ENCODE data around the gene ALKBH6. TPM values are rescaled to one million over a fixed set of nuclear protein-coding genes. Genes with fewer than 3 reads are reported as not detected.
A peak's percentile ranks its signal among the peaks of the same experiment; 100 is the strongest.

ALKBH6 gene
- total RNA-seq, 2 donors from 2014 or later: 36.3 to 38.7 TPM

DNA sequence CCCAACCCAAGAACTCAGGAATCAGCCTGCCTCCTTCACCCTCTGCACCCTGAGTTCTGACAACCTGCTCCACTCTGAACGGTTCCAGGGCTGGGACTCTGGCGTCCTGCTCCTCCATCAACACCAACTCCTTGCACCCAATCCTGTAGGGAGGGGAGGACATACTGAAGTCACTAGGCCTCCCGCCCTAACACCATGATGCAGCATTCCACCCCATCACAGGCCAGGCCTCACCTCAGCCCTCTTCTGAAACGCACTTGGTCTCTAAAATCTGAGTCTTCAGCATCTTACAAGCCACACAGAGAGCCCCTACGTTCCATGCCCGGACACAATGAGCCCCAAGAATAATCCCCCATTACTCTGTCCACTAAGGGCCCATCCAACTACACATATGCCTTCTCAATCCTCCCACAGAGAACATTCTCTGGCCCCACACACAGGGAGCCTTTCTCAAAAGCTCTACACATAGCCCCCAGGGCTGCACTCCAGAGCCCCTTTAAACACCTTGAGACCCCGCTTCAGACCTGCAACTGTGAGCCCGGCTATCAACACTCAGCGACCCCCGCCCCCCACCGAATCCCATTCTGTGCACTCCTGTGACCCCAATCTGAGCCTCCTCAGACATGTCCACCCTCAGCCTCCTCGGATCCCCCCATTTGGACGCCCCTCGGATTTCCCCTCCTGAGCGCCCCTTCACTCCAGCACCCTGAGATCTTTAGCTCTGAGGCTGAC is 567 bp downstream of the ALKBH6 start:
- no peaks in the 10 kb centered on the region for H3K4me1 ChIP-seq (ENCODE audit: control insufficient read depth, insufficient read depth, low read length)
- DNase-seq: no peak
- no peak overlapping the region for H3K27ac ChIP-seq (ENCODE audit: low read depth, low read length)
- TF ChIP-seq CTCF (conservative IDR thresholded peaks at IDR 0.05): no peak
- peak overlapping the region; percentile 69 for H3K9ac ChIP-seq (ENCODE audit: extremely low read depth, low read length, poor library complexity, severe bottlenecking)
- H3K9me3 Mint-ChIP-seq: no peaks in the 10 kb centered on the region
- H3K27me3 Mint-ChIP-seq (ENCODE audit: insufficient read depth): peaks cover 4% of the 10 kb centered on the region
- WGBS, 2 experiments (ENCODE audit: insufficient coverage in 1 of 2, insufficient read length in 1 of 2): 31 to 32% methylated on average over 12 to 15 of the region's 15 CpGs
- H3K4me1 Mint-ChIP-seq: peaks cover 27% of the 10 kb centered on the region
- peak overlapping the region; percentile 96 for H3K4me3 Mint-ChIP-seq
- peak overlapping the region; percentile 96 for H3K27ac Mint-ChIP-seq
- H3K9me3 ChIP-seq (ENCODE audit: control insufficient read depth, low read length): no peaks in the 10 kb centered on the region
- peaks cover 10% of the 10 kb centered on the region for H3K36me3 Mint-ChIP-seq (ENCODE audit: low read depth)
- peak overlapping the region; percentile 97 for H3K4me3 ChIP-seq (ENCODE audit: low read length)
- no peaks in the 10 kb centered on the region for H3K27me3 ChIP-seq (ENCODE audit: control insufficient read depth, insufficient read depth, low read length, poor library complexity, severe bottlenecking)
- H3K36me3 ChIP-seq (ENCODE audit: control insufficient read depth, insufficient read depth, low read length): no peaks in the 10 kb centered on the region

- no peak overlapping the region for H3K9ac ChIP-seq (ENCODE audit: extremely low read depth, low read length, poor library complexity, severe bottlenecking)
- H3K4me1 ChIP-seq (ENCODE audit: control insufficient read depth, insufficient read depth, low read length): no peaks in the 10 kb centered on the region
- Mint-ChIP-seq H3K27ac (no peak overlapping the region), H3K4me1 (peaks cover 29% of the 10 kb centered on the region), H3K27me3 (ENCODE audit: insufficient read depth) (peaks cover 4% of the 10 kb centered on the region), H3K9me3 (no peaks in the 10 kb centered on the region), H3K36me3 (ENCODE audit: low read depth) (peaks cover 9% of the 10 kb centered on the region), H3K4me3 (no peak overlapping the region)
- no peak overlapping the region for H3K4me3 ChIP-seq (ENCODE audit: low read length)
- DNase-seq: no peak
- H3K27ac ChIP-seq (ENCODE audit: low read depth, low read length): no peak overlapping the region
- WGBS, 2 experiments (ENCODE audit: insufficient coverage in 1 of 2, insufficient read length in 1 of 2): 93 to 95% methylated on average over 11 of the region's 11 CpGs
- no peaks in the 10 kb centered on the region for H3K27me3 ChIP-seq (ENCODE audit: control insufficient read depth, insufficient read depth, low read length, poor library complexity, severe bottlenecking)
- no peaks in the 10 kb centered on the region for H3K9me3 ChIP-seq (ENCODE audit: control insufficient read depth, low read length)
- TF ChIP-seq CTCF (conservative IDR thresholded peaks at IDR 0.05): no peak
- no peaks in the 10 kb centered on the region for H3K36me3 ChIP-seq (ENCODE audit: control insufficient read depth, insufficient read depth, low read length)
These were observed 3.6 kb downstream of the ALKBH6 start for GRCh38 chr19:36010402-36010801.

GRCh38 chr19:36009633-36010379 is 4.2 kb downstream of the ALKBH6 start:
- Histone ChIP-seq H3K27ac (ENCODE audit: low read depth, low read length) (no peak overlapping the region), H3K4me1 (ENCODE audit: control insufficient read depth, insufficient read depth, low read length) (no peaks in the 10 kb centered on the region), H3K36me3 (ENCODE audit: control insufficient read depth, insufficient read depth, low read length) (no peaks in the 10 kb centered on the region), H3K9me3 (ENCODE audit: control insufficient read depth, low read length) (no peaks in the 10 kb centered on the region), H3K4me3 (ENCODE audit: low read length) (no peak overlapping the region), H3K9ac (ENCODE audit: extremely low read depth, low read length, poor library complexity, severe bottlenecking) (no peak overlapping the region), H3K27me3 (ENCODE audit: control insufficient read depth, insufficient read depth, low read length, poor library complexity, severe bottlenecking) (no peaks in the 10 kb centered on the region)
- WGBS, 2 experiments (ENCODE audit: insufficient coverage in 1 of 2, insufficient read length in 1 of 2): 68% methylated on average over 9 to 15 of the region's 15 CpGs
- no peak for DNase-seq
- peak overlapping the region; percentile 88 for H3K4me3 Mint-ChIP-seq
- no peaks in the 10 kb centered on the region for H3K9me3 Mint-ChIP-seq
- peaks cover 25% of the 10 kb centered on the region for H3K4me1 Mint-ChIP-seq
- H3K36me3 Mint-ChIP-seq (ENCODE audit: low read depth): peaks cover 13% of the 10 kb centered on the region
- TF ChIP-seq CTCF (conservative IDR thresholded peaks at IDR 0.05): no peak
- H3K27ac Mint-ChIP-seq: no peak overlapping the region
- H3K27me3 Mint-ChIP-seq (ENCODE audit: insufficient read depth): peaks cover 4% of the 10 kb centered on the region
